ENCODE results near the gene GALNT18.

Gene GALNT18

GRCh38 chr11:11433960-11434359, 187.8 kb downstream of the GALNT18 start:
- no peak for DNase-seq (ENCODE audit: low read depth)

DNA sequence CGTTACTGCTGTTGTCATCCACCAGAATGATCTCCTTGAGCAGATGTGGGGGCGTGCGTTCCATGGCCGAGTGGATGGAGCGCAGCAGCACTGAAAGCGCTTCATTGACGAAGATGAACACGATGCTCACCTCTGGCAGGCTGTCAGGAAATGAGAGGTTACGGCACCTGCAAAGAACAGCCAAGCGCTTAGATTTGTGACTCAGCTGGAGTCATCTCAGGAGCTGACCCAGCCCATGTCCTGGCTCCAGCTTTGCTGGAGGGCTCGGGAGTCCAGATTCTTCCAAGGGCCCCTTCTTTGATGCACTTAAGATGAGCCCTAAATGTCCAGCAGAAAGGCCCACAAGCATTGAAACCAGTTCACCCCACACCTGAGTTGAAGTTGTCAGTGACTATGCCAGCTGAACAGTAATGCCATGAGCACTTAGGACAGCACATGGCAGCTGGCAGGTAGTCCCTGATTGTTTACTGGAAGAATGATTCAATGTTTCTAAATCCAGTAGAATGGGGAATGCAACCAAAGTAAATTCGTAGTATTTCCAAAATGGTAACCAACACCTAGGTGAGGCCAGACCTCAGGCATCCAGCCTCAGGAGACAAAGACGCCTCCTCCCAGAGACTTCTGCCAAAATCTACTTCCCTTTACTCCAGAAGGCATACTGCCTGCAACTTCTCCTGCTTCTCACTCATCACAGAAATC, 189.0 kb downstream of the GALNT18 start:
- no peak for DNase-seq (ENCODE audit: low read depth)

DNA sequence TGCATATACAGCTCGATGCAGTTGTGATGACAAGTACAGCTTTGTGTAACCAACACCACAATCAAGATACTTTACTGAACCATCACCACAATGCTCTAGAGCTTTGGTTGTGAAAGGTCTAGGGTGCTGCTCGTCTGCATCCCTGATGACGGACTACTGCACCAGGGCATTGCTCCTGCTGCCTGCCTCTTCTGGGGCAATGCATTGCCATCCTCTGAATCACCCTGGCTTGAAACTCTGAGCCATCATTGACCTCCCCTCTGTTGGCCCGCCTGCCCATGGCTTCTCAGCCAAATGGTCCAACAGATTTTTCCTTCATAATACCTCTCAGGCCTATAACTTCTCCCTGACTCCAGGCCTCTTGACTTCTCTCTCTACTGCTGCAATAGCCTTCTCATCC, 191.4 kb downstream of the GALNT18 start:
- DNase-seq (ENCODE audit: low read depth), result no peak

- DNase-seq (ENCODE audit: low read depth), result no peak
Observed at GRCh38 chr11:11428714-11429113, 193.1 kb downstream of the GALNT18 start.

DNA sequence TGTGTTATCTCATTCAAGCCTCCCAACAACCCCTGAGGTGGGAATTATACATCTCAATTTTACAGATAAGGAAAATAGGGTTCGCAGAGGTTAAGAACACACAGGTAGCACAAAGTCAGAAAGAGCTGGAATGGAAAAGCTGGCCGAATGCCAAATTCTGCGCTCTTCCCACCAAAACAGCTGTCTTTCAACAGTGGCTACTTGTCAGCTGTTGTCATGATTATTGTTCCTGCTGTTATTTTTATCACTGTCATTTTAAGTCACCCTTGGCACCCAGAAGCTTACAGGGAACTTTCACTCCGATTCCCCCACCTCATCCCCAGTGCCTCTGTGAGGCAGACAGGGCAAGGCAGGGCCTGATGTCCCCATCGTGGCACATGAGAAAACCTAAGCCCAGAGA, 194.3 kb downstream of the GALNT18 start:
- DNase-seq (ENCODE audit: low read depth), result no peak

DNA sequence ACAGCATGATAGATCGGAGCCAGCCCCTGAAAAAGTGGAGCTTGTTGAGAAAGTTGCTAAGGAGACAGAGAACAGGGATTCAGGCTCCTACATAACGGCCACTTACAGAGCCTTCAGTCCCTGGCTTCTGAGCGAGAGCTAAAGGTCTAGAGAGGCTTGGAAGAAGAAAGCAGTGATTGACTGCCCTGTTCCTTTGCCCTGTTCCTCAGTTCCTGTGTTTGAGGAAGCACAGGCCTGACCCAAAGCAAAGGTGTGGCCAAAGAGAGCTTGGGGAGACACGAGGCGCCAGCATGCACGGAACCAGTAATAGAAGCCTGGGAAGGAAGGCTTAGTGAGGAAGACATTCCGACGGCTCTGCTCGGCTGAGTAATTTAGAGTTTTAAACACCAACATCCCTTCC, 194.7 kb downstream of the GALNT18 start:
- no peak for DNase-seq (ENCODE audit: low read depth)

- no peak for DNase-seq (ENCODE audit: low read depth)
Observed at GRCh38 chr11:11426226-11426952, 195.4 kb downstream of the GALNT18 start.

DNA sequence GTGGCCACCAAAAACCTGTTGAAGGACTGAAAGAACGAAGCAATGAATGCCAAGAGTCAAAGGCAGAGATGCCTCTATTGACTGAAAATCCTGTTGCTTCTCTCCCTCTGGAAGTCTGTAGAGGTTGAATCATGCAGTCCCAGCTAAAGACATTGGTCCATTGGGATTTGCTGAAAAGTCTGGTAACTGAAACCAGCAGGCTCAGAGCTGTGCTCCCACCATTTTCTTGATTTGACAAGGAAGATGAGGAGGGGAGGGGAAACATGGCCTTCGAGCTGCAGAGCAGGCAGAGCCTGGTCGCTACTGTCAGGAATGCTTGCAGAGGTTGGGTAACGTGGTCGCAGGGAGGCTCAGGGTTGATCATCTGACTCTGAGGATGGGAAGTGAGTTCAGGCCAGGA, 196.0 kb downstream of the GALNT18 start:
- no peak for DNase-seq (ENCODE audit: low read depth)

- DNase-seq (ENCODE audit: low read depth), result no peak
Observed at GRCh38 chr11:11424688-11425087, 197.1 kb downstream of the GALNT18 start.

DNA sequence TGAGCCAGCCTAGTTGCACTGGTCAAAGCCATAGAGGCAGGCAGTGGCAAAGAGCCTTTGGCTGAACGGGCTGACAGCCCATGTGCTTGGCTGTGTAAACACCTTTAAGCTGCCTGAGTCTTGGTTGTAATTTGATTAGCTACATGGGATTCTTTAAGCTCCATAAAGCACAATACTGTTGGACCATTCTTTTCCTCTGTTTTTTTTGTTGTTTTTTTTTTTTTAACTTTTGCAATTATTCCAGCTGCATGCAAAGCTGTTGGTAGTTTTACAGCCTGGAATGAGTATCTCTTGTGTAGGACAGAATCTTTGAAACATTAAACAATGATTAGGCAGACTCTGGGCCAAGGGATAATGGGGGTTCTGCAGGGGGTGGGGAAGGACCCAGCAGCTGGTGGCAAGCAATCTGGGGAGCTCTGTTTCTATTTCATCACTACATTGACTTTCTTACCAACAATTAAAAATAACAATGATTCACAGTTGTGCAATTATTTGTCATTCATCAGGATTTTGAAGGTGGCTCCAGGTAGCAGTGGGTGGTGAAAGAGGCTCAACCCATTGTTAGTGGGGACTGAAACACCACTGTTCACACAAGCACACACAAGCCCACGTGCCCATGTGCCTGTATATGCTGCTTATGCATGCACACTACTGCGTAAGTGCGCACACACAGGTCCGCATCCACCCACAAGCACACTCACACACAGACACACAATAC, 199.2 kb downstream of the GALNT18 start:
- DNase-seq (ENCODE audit: low read depth), result no peak

- no peak for DNase-seq (ENCODE audit: low read depth)
Observed at GRCh38 chr11:11421509-11421908, 200.3 kb downstream of the GALNT18 start.

- DNase-seq (ENCODE audit: low read depth), result no peak
Observed at GRCh38 chr11:11420899-11421285, 200.9 kb downstream of the GALNT18 start.

DNA sequence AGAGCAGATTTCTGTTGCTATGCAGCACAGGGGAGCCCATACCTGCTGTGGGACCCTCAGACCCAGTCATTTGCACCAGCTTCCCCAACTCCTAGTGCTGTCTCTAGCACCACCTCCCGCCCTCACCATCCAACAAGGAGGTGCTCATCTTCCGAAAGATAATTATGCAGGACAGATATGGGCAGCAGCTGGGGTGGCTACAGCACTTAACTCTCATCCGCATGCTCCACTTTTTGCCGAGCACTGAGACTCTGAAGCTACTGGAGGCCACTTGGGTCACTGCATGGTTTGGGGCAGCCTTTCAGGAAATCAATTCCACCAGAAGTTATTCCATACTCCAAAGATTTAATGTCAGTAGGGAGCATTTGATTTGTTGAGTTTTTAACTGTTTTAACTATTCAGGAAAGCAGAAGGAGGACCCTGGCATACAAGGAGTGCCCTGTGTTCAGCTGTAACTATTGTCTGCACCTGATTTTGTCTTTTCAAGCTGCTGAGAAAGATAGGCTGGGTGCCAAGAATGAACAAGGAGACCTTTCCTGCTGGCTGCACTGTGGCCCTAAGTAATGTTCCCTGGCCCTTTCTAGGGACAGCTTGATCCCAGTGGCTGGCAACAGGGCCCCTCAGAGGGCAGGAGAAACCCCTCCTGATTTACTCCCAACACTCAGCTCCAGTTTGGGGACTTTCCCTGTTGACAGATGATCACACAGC, 201.5 kb downstream of the GALNT18 start:
- DNase-seq (ENCODE audit: low read depth), result no peak

GRCh38 chr11:11419747-11420146, 202.1 kb downstream of the GALNT18 start:
- DNase-seq (ENCODE audit: low read depth), result no peak

DNA sequence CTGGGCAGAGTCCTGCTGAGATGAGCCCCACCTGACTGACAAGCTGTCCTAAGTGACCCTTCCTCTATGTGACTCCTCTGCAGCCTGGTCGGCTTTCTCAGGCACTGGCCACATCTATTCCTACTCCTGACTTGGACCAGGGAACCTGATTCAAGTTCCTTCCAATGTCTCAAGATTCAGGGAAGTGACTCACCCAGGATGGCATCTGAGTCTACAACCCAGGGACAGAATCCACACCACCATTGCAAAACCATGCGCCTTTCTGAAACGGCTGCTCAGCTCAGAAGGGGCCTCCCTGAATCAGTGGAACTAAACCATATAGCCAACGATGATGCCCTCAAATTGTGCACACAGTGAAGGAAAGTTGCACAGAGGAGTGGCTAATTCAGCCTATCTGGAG, 204.9 kb downstream of the GALNT18 start:
- DNase-seq (ENCODE audit: low read depth), result no peak

GRCh38 chr11:11416502-11416901, 205.3 kb downstream of the GALNT18 start:
- DNase-seq (ENCODE audit: low read depth), result no peak

GRCh38 chr11:11415901-11416300, 205.9 kb downstream of the GALNT18 start:
- DNase-seq (ENCODE audit: low read depth), result no peak

DNA sequence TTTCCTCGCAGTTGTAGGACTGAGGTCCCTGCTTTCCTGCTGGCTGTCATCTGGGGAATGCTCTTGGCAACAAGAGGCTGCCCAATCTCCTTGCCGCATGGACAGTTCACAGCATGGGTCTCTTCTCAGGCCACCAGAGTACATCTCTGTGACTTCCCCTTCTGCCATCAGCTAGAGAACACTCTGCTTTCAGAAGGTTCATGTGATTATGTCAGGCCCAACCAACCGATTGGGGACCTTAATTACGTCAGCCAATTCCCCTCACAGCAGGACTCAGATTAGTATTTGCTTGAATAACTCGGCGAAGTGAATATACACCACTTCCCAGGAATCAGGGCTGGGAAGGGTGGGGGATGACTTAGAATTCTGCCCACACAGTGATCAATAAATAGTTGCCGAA, 206.8 kb downstream of the GALNT18 start:
- DNase-seq (ENCODE audit: low read depth), result no peak

GRCh38 chr11:11413776-11414175, 208.0 kb downstream of the GALNT18 start:
- no peak for DNase-seq (ENCODE audit: low read depth)

GRCh38 chr11:11411401-11411985, 210.3 kb downstream of the GALNT18 start:
- DNase-seq (ENCODE audit: low read depth), result no peak

GRCh38 chr11:11409901-11410300, 211.9 kb downstream of the GALNT18 start:
- no peak for DNase-seq (ENCODE audit: low read depth)

DNA sequence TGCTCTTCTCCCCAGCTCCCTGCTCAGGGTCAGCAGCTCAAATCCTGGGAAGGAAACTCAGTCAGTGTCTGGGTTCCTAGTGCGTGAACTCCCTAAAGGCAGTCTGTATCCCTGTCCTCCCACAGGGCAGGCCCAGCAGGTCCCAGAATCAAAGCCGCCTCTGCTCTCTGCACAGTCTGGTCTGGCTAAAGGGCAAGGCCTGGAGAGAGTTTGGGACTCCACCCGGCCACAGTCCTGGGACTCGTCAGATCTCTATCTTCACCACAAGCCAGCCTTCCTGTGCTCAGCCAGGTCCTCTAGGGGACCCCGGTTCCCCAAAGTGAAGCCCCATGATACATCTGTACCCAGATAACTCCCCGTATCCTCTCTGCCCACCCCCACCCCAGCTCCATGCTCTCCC, 212.6 kb downstream of the GALNT18 start:
- no peak for DNase-seq (ENCODE audit: low read depth)
